Frontal cortex (tissue), 4 donors: ENCODE measurements around the gene AKAP13. TPM values are rescaled to one million over a fixed set of nuclear protein-coding genes. Genes with fewer than 3 reads are reported as not detected.

Source experiments
- DNase-seq, 2 donors: peaks; one replicate each; pipeline ENCODE4 v3.0.0; 2012; ENCODE audit warnings: low spot score in 2 of 2
- FAIRE-seq: peaks from 2 replicates; lab custom pipeline; 2012; peaks lifted over from hg19 to GRCh38; lab: Jason Lieb, UNC
- total RNA-seq: library from RNA; depleted of rRNA; stranded (reverse); fragments of >200 nt; gene quantifications from one replicate; pipeline ENCODE4 v1.2.3, GENCODE V29; 2014
- donor health status: control.
- donor health status: control.
- donor health status: control.

The AKAP13 gene
- total RNA-seq, 1 donor from 2014 or later: 67.3 TPM

DNA sequence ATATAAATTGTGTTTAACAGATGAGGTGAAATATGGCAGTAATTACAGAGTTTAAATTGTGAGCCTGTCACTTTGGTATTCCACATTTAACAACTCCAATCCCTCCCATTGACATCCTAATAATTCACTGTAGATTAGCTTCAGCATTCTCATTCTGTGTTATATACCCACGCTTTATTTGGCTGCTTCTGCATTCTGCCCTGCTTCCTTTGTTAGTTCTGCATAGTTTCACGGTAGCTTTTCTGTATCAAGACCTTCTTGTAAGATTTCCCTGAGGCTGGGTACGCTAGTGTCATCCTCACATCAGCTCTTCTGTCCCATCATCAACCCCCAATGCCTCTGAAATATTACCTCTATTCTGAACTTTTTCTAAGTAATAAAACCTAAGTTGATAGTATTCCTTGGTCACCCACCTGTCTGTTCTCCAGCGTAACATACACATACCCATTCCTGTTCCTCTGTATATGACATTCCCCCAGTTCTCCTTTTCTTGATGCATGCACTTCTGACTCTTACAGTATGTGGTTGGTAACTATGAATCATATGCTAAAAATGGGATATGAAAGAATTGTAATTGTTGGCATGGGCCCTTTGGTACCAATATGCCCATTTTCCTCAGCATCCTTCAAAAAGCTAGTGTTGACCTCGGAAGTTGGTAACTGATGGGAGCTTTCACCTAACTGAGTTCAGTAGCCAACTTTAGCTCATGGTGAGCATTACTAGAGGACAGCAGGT lies 243.1 kb downstream of the AKAP13 start:
- DNase-seq (no peak), FAIRE-seq (no peak)

DNA sequence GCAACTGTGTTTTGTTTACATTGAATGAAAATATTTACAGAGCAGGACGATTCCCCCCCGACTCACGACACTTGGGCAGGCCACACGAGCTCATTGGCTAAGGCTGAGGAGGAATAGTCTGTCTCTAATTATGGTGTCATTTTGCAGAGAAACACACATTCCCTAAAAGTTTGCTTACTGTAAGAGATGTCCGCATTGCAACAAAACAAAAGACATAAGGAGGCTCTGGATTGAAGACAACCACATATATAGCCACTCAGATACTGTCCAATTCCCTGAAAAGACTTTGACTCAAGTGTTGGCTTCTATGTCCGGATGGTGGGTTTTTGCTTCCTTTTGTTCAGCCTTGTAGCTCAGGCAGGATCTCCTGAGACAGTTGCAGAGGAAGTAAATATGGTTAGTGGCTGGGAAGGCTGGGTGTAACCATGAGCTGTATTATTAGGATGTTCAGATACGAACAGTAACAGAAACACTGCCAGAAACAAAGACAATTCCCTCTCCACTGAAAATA lies 243.9 kb downstream of the AKAP13 start:
- DNase-seq (no peak), FAIRE-seq (no peak)

DNA sequence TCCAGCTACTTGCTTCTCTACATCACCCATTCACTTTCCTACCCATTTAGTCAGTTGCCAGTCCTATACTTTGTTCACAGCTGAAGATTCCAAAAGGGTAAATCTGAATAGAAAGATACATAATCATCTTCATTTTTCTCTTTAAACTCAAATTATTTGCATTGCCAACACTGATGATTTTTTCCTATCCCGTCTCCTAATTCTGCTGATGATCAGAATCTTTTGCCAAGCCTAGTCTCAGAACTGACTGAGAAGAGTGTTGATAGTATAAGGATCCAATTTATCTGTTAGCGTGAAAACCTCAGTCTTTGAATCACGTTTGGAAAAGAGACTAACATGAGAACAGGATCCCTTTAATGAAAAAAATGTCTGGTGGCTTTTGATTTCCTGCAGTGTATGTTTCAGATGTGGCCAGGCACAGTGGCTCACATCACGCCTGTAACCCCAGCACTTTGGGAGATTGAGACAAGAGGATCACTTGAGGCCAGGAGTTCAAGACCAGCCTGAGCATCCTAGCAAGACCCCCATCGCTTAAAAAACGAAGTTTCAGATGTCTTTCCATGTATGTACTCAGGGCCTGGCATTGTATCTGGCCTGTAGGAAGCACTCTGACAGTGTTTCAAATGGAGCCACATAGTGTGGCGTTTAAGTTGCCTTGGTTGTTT lies 244.9 kb downstream of the AKAP13 start:
- DNase-seq: no peak
- no peak for FAIRE-seq

DNA sequence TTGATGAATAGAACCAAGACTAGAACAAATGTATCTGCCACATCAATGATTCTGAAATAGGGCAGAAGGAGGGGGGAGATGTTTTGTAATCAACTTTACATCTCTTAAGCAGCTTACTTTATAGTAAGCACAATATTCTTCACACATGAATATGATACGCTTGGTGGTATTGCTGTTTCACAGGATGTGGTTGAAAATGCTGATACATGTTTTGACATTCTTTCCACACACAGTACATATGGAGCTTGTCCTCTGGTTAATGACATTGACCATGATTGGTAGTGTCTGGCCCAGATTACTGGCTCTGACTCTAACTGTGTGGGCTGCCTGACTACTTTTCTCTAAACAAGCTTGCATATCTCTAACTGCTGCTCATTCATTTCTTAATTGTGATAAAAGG lies 245.5 kb downstream of the AKAP13 start:
- DNase-seq (no peak), FAIRE-seq (no peak)

DNA sequence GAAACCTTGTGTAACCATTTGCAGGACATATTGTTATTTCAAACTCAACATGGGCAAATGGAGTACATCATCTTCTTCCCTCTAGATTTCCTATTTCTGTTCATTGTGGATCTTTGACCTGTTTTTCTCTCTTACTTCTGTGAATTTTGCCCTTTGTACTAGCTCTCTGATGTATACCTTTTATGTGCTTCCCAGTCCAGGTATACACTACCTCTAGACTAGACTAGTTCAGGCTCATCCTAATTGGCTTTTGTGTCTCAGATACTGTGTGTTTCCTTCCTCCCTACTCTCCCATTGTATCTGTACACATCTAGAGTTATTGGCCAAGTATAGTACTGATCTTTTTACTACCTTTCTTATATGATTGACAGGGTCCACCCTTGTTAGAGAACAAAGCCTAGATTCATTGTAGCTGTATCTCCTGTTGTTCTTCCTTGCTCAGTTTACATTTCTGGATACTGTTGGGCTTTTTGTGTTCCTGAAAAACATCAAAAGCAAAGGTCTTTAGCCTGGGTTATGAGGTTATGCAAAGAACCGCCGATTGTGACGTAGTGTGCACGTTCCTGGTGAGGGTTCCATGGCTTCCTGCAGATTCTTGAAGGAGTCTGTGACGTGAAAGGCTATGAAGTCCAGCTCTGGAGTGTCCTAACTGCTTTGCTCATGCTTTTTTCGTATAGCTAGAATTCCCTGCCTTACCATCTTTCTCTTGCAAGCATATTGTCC lies 247.0 kb downstream of the AKAP13 start:
- DNase-seq: no peak
- FAIRE-seq: no peak

DNA sequence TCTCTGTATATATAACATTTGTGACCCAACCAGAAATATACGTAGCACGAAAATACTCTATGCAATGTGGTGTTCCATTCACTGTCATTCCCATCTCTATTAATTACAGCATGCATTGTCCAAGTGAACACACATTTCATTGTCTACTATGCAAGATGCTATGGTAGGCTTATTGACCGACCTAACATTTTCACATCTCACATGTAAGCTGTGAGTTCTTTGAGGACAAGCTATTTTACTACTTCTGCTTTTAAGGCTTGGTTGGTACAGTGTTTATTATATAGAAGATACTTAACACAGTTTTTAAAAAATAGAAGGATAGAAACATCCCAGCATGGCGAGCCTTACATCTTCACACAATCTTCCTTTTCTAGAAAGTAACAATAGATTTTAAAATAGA lies 249.9 kb downstream of the AKAP13 start:
- FAIRE-seq (no peak), DNase-seq (no peak)

DNA sequence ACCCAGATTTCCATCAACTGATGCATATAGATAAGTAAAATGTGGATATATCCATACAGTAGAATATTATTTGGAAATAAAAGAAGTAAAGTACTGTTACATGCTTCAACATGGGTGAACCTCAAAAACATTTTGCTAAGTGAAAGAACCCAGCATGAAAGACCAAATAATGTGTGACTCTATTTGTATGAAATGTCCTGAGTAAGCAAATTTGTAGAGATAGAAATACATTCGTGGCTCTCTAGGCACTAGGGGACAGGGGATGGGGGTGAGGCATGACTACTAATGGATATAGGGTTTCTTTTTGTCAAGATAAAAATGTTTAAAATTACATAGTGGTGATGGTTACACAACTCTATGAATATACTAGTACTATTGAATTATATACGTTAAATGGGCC lies 250.6 kb downstream of the AKAP13 start:
- FAIRE-seq: no peak
- DNase-seq: no peak

DNA sequence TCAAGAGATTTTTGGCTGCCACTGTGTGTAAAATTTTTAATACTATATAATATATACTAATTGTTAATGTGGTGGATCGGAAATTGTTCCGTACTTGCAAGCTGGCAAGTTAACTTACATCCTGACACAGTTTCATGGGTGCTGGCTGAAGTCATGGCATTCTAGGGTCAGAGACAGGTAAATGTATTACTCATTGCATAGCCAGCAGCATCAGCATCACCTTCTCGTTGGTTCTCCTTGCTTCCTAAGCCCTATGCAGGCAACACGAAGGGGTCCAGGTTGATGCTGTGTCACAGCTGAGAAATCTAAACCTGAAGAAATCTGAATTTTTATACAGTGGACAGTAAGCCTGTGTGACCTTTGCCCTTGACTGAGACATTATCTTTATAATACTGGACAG lies 251.6 kb downstream of the AKAP13 start:
- DNase-seq (no peak), FAIRE-seq (no peak)

DNA sequence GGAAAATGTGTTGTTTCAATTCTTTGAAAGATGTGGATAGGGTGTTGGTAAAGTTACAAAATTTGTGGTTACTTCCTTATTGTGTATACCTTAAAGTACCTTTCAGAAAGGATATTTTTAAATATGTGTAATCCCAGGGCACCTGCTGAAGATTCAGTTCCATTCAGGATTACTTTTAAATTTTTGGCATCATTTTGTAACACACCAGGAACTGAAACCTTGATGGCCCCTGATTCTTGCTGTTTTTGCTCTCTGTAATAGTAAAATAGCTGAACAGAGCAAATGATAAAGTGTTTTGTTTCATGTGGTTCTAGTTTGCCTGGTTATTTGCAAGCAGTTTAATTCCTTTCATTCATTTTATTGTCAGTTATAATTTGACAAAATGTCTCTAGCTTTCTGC lies 253.5 kb downstream of the AKAP13 start:
- DNase-seq (no peak), FAIRE-seq (no peak)

DNA sequence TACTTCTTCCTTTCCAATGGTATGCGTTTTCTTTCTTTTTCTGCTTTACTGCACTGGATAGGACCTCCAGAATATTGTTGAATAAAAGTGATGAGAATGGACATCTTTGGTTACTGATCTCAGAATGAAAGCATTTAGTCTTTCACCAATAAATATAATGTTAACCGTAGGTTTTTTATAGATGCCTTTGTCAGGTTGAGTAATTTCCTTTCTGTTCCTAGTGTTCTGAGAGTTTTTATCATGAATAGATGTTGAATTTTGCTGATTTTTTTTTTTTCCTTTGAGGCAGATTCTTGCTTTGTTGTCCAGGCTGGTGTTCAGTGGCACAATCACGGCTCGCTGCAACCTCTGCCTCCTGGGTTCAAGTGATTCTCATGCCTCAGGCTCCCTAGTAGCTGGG lies 255.9 kb downstream of the AKAP13 start:
- DNase-seq (no peak), FAIRE-seq (no peak)

DNA sequence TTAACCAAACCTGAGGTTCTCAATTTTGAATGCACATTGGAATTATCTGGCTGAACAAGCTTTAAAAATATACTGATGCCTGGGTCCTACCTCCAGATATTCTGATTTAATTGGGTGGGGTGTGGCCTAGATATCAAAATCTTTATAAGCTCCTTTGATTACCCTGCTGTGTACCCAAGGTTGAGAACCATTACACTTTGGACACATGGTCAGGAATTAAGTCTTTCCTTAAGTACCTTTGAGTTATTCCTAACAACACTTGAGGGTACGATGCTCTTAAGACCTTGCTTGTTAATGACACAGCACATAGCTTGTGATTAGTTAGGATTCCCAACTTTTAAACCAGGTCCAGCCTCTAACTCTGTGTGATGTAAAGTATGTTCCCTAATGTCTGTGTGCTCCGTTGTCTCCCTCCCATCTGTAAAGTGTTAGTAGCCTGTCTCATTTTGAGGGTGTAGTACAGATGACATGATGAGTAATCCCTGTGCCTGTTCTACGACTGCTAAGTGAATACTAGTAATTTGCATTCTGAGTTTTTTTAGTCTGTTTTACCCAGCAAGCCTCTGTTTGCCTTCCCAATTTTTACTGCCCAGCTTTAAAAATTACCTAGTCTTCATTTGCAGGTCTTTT lies 259.5 kb downstream of the AKAP13 start:
- no peak for FAIRE-seq
- no peak for DNase-seq

DNA sequence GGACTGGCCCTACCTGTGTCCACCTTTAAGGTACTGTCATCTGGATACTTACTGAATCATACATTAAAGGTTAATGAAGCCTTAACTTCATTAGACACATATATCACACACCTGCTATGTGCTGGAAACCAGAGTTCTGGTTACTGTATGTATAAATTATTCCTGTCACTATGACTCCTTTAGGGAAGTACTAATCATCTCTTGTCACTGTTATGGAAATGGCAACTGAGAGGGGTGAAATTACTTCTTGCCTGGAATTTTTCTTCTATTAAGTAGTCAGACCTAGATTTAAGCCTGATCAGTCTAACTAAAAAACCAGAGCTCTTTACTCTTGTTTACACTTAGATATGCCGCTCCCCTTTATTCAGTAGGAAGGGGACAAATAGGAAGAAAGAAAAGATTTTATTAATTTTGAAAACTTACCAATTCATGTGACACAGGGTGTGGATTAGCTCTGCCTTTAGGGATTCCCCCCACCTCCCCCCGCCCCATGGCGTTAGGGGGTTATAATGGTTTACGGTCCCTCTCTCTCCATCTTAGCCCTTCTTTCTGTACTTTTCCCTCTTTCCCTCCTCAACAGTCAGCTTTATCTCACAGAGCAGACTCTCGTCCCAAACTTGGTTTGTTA lies 261.8 kb downstream of the AKAP13 start:
- FAIRE-seq: no peak
- DNase-seq: no peak

DNA sequence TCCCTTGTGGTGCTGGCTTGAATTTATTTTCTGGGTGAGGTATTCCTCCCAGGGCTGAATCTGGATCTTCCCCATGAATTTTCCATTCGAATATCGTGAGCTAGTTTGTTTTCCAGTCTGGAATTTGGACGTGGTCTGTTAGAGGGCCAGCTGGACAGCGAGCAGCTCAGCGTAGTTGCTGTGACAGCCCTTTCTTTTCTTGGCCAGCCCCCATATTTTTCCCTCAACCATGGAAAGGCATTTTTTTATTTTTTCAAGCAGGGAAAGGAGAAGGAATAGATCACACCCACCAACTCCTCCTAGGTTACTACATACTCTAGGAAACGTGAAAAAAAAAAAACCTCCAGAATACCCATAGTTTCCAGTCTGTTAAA lies 262.3 kb downstream of the AKAP13 start:
- no peak for FAIRE-seq
- peak in 1 of 2 donors; percentile 10 for DNase-seq

DNA sequence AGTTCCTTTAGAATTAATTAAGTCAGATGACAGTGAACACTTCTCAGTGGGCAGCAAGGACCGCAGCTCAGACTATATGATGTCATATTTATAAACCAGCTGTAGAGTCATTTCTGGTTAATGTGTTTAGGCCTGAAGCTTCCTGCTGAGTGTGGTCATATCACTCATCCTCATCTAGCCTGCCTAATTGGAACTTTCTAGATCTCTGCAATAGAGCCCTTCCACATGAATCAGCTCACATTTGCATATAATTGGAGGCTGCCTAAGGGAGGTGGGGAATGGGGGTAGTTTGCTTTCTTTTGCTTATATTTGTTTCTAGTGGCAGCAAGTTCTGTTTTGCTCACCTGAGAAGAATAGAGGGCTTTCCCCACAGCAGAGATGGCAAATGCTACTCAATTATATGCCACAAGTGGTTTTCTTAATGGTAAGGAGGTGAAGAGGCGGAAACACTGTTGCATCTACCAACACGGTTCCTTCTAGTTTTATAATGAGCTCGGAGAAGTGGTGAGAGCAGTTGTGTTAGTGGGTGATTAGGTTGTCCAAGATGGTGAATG lies 266.2 kb downstream of the AKAP13 start:
- DNase-seq (no peak), FAIRE-seq (no peak)

DNA sequence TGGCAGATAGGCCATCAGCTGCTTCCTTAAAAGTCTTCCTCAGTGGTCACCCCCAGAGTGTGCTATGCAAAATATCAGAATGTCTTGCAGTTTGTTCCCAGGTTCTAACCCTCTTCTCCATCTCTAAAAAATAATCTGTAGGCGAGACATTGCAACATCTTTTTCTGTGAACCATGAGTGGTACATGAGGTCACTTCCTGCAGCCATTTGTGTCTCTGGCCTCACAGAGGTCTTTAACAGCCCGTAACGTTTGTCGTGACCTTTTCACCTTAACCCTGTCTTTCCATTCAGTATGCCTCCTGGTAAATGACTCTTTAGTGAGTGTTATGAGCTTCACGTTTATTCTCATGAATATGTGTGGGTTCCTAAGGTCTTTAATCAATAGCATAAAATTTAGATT lies 269.0 kb downstream of the AKAP13 start:
- peak in 1 of 2 donors; percentile 8 for DNase-seq
- no peak for FAIRE-seq

DNA sequence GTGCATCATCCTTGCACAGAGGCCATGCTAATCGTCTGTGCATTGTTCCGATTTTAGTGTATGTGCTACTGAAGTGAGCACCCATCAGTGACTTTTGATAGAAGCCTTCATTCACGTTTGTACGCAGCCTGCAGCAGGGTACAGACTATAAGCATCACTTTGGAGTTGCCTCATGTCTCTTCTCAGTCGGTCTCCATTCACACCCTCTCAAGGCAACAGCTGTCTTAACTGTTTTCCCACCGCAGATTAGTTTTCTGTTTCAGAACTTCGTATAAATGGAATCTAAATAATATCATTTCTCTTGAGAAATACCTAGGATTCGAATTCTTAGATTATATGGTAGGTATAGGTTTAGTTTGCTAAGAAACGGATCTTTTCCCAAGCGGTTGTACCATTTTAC lies 271.1 kb downstream of the AKAP13 start:
- no peak for FAIRE-seq

DNA sequence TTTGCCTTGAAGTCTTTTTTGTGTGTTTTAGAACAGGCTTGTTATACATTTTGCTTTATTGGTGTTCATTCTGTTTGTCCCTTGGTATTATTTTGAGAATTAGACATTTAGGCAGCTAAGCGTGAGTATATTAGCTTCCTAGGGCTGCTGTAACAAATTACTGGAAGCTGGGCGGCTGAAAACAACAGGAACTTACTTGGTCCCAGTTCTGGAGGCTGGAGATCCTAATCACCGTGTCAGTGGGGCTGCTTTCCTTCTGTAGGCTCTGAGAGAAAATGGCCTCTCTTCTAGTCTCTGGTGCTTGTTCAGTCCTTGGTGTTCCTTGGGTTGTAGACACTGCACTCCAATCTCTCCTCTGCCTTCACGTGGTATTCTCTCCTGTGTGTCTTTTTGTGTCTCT lies 272.1 kb downstream of the AKAP13 start:
- no peak for DNase-seq
- FAIRE-seq: no peak

More for the DNA sequence above, 271.1 kb downstream of the AKAP13 start:
- no peak for DNase-seq

DNA sequence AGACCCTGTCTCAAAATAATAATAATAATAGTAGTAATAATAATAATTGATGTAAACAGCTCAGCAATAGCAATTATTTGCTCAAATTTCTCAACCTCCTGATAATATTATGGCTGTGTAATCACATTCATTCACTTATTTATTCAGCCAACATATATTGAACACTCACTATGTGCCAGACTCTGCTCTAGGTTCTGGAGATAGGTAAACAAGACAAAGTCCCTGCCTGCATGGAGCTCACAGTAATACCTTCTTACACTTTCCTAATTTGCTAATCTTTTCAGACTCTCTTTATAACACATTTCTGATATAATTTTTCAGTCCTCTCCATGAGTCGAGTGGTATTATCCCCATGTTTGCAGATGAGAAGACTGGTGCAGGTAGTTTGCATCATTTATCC lies 276.7 kb downstream of the AKAP13 start:
- no peak for FAIRE-seq
- no peak for DNase-seq

DNA sequence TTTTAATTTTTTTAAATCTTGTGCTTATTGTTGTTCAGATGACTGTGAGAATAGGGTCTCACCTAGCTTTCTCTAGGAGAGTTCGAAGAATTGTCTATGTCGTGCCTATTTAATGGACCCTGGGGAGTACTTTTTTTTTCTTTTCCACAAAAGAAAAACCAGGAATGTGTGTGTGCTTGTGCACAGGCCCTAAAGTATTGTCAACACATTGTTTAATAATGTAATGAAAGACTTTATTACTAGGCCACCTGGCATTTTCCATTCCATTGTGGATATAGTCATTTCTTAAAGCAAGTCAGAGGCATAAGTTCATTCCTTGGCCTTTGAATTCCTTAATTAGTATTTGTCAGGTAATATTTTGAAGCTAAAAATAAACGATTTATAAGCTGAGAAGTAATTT lies 278.4 kb downstream of the AKAP13 start:
- no peak for FAIRE-seq
- DNase-seq: no peak

DNA sequence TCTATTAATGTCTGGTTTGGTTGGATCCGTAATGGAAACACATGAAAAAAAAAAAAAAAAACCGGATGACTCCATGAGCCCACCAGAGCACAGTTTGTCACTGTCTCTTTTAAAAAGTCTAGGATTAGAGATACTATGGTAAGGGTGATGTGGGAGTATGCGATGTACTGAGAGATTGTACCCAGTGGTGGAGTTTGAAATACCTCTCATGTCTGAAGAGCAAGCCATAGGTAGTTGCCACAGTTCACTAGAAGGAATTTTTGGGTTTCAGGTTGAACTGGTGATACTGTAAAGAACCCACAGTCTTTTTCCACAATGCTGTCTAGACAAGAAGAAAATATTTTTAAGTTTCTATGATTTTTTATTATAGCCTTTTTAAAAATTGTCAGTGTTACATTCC lies 281.5 kb downstream of the AKAP13 start:
- DNase-seq: no peak
- FAIRE-seq: no peak
